ENCODE data around the gene SPDEF.

The SPDEF gene

DNA sequence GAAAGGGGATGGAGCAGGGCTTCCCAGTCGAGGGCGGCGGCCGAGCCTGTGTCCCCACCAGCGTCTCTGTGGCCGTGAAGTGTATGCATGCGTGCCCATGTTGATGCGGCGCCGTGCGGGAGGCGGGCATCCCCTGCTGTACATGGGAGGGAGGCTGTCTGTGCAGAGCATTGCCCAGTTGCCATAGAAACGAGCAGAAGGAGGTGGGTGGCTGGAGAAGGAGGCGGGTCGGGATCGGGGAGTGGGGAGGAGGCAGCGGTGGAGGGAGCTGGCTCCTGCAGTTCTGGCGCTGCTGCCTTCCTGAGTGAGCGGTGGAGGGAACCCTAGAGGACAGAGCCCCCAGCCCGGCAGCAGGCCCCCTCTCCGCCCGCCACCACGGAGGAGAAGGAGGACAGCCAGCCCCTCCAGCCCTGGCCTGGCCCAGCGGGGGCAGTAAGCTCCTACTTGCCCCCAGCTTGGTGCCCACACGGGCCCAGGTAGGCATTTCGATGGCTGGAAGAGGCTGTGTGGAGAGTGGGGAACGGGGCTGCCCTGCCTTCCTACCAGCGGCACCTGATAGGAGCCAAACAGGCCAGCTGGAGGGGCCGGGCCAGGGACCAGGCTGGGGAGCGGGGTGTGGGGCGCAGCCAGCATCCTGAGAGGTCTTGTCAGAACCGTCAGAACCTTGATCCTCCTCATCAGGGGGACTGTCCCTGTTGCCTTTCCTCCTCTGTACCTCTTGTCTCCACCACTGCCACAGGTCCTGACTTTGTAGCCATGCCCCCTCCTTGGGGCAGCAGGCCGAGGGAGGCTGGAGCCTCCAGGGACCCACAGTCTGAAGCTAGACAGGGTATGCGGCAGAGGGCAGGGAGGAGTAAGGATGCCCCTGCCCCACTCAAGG, 41.3 kb downstream of the SPDEF start:
- no peak for DNase-seq (ENCODE audit: low spot score)

DNA sequence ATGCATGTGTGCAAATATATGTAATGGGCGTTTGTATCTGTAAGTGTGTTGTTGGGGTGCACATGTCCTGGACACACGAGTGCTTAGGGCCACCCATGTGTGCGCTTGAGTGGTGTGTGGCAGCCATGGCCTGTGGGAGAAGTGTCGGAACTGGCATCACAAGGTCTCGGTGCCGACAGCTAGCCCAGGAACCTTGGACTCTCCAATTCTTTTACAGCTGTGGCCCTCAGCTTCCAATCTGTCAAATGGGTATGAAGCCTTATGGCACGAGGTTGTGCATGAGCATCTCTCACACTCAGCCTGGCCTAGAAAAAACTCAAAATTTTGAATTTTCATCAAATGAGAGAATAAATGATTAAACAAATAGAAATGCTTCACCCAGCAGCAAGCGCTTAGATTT, 42.0 kb downstream of the SPDEF start:
- no peak for DNase-seq (ENCODE audit: low spot score)

DNA sequence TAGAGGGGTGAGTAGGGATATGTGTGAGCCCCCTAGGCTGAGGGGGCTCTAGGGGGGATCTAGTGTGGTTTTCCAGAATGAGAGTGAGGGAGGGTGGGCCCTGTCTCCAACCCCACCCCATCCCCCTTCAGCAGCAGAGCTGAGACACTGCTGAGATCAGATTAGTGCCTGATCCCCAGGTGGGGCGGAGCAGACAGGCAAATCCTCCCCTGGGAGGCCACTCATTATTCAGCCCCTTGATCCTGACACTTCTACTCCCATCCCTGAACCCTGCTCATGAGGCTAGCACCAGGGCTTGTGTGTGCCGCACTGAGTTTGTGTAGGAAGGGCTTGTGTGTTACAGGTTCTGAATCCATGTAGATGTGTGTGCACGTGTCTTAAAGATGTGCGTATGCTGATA, 42.5 kb downstream of the SPDEF start:
- DNase-seq (ENCODE audit: low spot score): no peak

DNA sequence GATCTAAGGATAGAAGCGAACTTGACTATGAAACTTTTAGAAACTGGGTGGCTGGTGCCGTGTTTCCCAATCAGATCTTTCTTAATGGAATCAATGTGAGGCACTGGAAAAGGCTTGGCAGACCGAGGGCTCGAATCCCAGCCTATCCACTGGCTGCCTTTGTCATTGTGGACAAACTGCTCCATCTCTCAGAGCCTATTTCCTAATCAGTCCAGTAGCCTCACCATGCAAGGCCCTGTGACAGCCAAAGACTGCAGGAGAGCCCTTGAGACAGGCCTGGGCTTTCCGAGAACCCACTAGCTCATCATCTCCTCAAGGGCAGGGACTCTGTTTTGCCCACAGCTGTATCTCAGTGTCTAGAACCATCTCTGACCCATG, 43.4 kb downstream of the SPDEF start:
- DNase-seq (ENCODE audit: low spot score): no peak

DNA sequence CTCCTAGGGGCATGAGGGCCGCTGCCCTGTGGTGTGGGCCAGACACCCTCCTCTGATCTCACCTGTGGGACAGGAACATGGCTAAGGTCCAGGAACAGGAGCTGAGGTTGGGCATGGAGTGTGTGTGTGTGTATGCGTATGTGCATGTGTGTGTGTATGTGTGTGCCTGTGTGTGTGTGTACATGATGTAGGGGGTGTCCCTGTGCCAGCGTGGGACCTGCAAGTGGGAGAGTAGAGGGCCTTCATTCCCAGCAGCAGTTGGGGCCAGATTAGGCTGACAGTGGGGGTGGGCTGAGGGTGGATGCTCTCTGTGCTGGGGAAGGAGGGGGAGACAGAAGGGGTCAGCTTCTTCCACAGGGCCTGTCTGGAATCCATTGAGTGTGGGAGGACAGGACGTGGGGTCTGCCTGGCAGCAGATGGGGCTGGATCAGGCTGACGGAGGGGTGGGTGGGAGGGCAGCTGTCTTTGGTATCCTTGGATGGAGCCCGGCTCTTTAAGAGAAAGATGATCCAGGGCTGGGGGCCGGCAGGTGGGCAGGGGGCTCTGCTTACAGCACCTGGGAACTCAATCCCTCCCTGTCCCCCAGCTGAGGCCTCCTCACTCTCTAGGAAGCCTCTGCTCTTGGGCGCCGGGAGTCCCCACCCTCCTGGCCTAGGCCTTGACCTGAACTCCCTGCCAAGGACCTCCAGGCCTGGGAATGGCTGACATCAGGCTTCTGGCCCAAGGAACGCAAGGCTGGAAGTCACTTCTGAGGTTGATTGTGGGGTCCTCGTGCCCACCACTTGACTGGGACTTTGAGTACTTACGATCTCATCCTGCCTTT, 44.0 kb downstream of the SPDEF start:
- no peak for DNase-seq (ENCODE audit: low spot score)

DNA sequence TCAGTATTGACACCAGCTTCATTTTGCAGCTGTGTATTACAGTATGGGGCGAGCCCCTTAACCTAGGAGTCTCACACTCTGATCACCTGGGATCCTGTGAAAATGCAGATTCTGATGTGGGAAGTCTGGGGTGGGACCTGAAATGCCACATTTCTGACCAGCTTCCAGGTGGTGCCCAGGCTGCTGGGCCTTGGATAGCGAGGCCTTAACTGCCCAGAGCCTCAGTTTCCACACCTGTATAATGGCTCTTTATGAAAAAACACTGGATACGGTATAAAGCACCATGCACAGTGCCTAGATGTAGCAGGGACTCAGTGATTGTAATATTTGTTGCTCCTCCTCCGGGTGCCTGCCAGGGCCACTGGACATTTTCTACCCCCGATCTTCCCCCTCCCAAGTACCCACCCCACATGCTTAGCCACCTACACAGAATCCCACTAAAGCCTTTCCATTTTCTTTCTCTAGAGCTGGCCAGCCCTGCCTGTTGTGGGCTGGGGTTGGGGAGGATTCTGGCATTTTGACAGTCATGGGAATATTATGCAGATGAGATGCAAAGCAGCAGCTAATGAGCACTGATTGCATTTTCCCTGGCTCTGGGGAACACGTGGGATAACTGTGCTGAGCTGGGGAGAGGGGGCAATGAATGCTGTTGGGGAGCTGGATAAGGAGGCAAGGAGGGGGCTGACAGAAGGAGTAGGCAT, 44.8 kb downstream of the SPDEF start:
- DNase-seq (ENCODE audit: low spot score): no peak

DNA sequence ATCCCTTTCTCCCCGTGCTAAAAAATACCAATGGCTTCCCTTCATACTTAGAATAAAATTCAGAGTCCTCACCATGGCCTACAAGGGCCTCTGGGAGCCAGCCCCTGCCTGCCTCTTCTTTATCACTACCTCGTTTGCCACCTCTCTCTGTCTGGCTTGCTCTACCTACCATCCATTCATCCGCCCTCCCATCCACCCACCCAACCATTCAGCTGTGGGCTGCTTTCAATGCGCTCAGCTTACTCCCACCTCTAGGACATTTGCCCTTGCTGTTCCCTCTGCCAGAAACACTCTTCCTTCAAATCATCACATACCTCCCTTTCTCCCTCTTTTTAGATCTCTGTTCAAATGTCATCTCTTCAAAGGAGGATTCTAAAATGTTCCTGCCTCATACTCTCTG, 45.8 kb downstream of the SPDEF start:
- DNase-seq (ENCODE audit: low spot score): no peak

DNA sequence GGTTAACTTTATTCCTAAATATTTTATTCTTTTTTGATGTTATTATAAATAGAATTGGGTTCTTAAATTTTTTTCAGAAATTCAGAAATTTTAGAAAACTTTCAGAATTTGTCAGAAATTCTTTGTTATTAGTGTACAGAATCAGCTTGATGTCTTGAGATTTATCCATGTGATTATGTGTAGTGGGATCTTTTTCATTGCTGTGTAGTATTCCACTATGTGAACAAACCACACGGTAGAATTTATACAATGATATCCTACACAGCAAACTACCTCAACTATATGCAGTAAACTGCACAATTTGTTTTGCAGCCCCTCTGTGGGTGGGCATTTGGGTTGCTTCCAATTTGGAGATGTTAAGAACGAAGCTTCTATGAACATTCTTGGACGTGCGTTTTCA, 46.3 kb downstream of the SPDEF start:
- no peak for DNase-seq (ENCODE audit: low spot score)

DNA sequence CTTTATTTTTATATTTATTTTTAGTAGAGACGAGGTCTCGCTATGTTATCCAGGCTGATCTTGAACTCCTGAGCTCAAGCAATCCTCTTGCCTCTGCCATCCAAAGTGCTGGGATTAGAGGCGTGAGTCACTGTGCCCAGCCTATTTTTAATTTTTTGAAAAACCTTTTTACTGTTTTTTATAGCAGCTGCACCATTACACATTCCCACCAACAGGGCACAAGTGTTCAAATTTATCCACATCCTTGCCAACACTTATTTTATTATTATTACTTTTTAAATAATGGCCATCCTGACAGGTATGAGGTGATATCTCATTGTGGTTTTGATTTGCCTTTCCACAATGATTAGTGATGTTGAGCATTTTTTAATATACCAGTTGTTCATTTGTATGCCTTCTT, 47.7 kb downstream of the SPDEF start:
- no peak for DNase-seq (ENCODE audit: low spot score)

DNA sequence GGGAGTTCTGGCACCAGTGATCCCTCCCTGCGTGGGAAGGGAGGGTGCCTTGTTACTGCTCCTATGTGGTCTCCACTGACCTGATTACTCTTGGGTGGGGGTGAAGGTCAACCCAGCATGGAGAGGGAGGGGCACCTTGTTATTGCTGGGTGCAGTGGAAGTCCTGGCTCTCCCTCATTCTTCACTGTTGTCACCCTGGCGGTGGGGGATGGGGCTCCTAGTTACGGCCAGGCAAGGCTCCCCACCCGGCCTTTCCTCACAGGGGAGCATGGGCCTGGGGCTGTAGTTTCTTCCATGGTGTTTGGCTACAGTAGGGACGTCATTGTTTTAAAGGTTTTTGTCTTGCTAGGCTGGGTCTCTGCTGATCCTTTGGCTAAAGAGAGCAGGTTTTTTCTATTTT, 49.4 kb downstream of the SPDEF start:
- DNase-seq (ENCODE audit: low spot score): no peak

DNA sequence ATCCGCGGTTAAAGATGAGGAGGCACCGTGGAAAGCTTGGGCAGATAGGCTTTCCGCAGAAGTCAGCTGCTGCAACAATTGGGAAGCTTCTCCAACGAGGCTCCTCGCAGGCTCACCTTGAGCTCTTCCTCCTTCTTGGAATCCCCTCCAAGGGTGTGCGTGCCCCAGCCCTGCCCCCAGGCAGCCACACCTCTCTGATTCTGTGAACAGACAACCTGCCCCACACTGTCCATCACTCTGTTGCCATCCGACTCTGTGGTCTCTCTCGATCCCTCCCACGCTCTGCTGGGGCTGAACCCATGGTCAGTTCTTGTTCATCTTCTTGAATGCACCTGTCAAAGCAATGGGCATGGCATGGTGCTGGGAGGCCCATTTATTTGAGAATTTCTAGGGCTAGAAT, 58.7 kb downstream of the SPDEF start:
- DNase-seq (ENCODE audit: low spot score): no peak

DNA sequence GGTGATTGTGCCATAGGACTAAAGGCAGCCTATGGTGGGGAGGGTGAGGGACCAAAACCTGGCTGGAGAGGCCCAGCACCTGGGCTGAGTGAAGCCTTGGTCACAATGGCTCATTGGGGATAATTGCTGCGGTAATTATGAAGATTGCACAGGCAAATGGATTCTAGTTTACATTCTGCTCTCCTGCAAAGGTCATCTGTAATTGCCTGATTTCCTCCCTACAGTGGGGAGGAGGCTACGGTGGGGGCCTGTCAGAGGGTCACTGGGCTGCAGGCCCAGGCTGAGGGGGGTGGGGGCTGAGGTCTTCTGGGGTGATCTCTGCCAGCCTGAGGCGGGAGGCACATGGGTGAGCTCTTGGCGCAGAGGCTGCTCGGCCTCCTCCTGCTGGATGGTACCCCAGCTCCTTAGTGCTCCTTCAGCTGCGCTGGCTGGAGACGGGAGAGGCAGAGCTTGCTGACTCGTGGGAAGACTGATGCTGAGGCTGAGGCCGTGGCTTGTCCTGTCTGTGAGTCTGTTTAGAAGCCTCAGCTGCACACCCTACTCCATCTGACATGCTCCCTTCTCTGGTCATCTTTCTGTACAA, 59.9 kb downstream of the SPDEF start:
- no peak for DNase-seq (ENCODE audit: low spot score)

DNA sequence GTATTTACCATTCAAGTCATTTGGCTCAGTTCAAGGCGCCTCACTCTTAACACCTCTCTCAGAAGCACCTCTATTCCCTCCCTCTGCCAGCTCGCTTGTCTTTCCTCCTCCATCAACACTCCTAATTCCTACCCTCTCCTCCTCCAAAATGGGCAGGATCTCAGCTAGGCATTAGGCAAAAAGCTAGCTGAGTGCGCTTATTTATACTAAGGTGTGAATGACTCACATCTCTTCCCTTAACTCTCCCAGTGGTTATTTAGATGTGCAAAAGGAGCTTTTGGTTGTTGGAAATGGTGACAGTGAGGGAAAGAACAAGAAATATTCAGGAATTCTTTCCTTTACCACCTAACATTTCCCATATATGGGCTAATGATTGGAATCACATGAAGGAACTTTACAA, 61.2 kb downstream of the SPDEF start:
- DNase-seq (ENCODE audit: low spot score): no peak

DNA sequence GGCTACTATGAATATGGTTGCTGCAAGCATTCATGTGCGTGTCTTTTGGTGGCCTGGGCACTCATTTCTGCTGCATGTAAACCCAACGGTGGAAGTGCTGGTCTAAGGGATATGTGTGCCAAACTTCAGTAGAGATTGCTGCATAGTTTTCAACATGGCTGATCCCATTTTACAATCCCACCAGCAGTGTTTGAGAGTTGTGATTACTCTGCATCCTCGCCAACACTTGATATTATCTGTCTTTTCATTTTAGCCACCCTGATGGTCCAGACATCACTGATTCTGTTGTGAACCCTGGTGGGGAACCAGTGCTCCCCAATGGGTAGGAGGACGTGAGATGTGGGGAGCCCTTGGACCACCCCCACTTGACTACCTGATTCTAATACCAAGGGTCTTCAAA, 62.8 kb downstream of the SPDEF start:
- DNase-seq (ENCODE audit: low spot score): no peak

DNA sequence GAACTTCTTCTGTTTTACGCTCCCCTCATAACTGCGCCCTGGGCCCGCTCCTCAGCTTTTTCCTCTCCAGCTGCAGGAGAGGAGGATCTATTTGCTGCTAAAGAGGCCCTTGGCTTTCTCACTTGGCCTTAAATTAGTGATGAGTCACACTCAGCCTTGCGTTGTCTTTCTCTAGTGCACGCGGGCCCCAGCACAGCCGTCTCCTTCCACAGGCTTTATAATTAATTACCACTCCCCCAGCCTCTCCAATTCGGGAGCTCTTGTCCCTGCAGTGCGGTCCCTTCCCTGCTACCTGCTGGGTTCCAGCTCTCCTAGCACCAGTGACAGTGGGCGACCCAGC, 65.1 kb downstream of the SPDEF start:
- no peak for DNase-seq (ENCODE audit: low spot score)

DNA sequence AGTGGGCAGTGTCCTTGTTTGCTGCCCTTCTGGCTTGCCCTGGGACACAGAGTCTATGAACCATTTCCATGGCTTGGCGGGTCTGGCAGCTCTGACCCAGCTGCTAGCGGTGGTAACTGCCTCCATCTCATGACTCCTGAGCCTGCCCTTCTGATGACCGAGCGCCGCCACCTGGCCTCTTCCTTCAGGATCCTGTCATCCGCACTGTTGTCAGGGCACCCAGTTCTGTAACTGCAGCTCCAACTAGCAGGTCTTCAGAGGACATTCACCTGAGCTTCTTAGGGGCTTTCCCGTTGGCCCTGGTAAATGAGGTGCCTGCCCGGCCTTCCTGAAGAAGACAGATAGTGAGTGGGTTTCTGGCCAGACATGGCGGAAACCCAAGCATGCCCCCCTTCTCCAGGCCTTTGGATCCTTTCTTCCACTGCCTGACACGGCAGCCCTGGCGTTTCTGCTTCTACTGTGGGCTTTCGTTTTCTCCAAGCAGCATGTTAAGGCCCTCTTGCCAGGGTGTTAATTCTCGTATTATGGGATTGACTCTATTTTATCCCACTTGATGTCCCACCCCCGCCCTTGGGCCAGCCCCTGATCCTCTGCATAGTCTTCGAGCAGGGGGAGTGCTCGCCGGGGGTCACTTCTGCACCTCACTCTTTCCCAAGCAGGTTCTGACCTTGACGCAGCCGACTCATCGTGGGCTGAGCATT, 65.6 kb downstream of the SPDEF start:
- DNase-seq (ENCODE audit: low spot score): no peak

DNA sequence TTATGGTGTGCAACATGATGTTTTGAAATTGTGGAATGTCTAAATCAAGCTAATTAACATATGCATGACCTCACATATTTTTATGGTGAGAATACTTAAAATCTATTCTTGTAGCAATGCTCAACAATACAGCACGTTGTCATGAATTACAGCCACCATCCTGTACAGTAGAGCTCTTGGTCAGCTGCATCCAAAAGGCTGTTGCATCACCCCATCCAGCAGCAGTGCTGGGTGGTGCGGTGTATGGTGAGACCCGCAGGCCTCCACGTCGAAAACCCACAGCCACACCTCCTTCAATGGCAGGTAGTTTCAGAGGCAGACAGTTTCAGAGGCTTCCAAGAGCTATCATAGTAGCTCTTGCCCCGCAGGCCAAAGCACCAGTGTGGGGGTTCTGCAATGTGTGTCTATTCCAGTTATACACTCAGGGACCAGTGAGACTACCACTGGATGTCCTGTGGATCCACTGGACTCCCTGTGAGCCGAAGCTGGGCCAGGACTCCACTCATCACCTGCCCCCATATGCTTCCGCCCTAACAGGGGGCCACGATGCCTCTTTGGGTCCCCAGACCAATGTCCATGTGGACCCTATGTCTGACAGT, 66.8 kb downstream of the SPDEF start:
- DNase-seq (ENCODE audit: low spot score): no peak
